CMK (cell line): ENCODE measurements around the gene CRTC1.

Experiments used
- DNase-seq: peaks from one replicate; pipeline ENCODE4 v3.0.0-alpha.2; 2010; ENCODE audit warnings: low read depth

Gene CRTC1, protein sequence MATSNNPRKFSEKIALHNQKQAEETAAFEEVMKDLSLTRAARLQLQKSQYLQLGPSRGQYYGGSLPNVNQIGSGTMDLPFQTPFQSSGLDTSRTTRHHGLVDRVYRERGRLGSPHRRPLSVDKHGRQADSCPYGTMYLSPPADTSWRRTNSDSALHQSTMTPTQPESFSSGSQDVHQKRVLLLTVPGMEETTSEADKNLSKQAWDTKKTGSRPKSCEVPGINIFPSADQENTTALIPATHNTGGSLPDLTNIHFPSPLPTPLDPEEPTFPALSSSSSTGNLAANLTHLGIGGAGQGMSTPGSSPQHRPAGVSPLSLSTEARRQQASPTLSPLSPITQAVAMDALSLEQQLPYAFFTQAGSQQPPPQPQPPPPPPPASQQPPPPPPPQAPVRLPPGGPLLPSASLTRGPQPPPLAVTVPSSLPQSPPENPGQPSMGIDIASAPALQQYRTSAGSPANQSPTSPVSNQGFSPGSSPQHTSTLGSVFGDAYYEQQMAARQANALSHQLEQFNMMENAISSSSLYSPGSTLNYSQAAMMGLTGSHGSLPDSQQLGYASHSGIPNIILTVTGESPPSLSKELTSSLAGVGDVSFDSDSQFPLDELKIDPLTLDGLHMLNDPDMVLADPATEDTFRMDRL

DNA sequence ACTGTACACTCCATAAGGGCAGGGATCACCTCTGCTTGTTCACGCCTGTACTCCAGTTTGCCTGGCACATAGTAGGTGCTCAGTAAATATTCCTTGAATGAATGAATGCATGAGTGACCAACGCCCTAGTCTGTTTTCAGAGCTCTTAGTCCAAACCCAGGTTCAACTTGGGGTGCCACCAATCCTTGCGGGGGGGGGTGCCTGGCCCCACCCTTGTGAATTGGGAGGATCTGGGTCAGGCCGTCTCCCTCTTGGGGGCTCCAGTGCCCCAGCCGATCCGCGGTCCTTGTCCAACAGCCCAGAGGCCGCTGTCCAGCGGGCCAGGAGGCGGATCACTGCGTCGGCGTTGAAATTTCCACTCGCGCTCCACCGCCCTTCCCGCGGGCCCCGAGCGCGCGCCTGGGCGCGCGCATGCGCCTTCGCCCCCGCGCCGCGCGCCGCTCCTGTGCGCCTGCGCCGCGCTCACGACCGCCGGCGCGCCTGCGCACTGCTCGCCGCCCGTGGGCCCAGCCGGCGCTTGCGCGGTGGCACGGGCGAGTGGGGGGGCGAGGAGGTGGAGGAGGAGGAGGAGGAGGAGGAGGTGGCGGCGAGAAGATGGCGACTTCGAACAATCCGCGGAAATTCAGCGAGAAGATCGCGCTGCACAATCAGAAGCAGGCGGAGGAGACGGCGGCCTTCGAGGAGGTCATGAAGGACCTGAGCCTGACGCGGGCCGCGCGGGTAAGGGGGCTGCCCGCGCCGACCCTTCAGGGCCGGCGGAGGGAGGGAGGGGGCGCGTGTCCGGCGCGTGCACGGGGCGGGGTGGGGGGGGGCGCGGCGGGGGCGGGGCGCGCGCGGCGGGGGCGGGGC, at the start of gene CRTC1:
TSS of gene CRTC1 (plus strand) at position 572 of the 849 bp plus-strand sequence. CDS start at position 595, 23 bp downstream.
- DNase-seq: peak; percentile 63

DNA sequence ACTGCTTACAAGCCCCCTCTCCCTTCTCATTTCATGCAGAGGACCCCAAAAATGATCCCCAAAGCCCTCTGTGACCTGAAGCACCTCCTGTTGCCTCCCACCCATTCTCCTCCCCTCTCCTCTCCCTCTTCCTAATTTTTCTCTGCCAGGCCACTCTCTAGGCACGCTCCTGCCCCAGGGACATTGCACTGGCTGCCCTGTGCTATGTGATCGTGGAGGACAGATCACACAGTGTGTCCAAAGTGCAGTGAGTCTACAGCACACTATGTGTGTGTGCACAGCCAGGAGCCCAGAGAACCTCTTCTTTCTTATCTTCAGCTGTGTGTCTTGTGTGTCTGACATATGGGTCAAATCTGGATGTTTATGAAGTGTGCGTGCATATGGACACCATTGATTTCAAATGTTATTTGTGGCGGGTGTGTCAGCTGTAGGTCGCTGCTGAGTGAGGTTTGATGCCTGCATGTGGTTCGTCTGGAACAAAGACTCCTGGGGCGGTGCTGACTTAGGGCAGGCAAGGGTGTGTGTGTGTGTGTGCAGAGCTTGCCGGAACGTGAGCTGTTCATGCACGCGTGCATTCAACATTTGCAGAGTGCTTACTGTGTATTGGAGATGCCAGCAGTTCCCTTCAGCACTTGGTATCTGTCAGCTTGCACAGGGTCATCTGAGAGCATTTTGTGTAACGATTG, 48.7 kb upstream of the CRTC1 start:
- no peak for DNase-seq

DNA sequence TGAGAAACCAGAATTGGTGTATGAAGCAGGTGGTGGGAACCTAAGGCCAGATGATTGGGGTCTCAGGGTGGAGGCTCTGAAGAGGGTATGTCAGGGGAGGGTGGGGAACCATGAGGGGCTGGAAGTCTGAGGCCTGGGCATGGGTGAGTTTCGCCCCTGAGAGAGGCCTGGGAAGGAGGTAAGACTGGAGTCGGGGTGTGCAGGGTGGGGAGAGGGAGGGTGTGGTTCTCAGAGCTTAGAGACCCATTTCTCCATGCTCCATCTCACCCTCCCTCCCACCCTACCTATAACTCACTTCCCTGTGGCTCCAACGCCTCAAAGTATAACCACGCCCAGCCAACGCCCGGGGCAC, 47.7 kb upstream of the CRTC1 start:
- no peak for DNase-seq

DNA sequence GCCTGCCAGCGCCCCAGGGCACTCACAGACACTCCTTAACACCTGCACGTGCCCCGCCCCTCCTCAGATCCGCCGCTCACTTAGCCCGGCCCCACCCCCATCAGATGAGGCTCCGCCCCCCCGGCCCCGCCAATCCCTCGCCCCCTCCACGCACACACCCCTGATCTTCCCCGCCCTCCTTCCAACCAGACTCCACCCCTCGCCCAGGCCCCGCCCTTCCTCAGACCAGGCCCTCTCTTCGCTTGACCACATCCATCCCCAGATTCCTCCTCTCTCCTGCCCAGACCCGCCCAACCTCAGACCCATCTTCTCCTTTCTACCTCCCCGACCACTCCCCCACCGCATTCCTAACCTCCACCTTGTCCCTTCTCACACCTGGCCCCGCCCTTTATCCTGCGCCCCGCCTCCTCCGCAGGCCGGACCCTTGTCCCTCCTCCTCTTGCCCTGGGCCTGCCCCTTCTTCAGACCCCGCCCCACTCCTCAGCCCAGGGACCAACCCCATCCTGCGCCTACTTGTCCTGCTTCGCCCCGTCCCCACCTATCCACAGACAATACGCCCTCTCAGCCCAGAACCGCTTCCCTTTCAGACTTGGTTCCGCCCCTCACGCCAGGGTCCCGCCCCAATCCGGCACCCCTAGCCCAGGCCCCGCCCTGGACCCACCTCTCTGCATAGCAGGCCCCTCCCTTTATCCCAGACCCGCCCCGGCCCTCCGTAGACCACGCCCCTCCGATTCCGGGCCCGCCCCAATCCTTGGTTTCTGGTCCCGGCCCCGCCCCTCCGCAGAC, 47.1 kb upstream of the CRTC1 start:
- DNase-seq: peak; percentile 87

DNA sequence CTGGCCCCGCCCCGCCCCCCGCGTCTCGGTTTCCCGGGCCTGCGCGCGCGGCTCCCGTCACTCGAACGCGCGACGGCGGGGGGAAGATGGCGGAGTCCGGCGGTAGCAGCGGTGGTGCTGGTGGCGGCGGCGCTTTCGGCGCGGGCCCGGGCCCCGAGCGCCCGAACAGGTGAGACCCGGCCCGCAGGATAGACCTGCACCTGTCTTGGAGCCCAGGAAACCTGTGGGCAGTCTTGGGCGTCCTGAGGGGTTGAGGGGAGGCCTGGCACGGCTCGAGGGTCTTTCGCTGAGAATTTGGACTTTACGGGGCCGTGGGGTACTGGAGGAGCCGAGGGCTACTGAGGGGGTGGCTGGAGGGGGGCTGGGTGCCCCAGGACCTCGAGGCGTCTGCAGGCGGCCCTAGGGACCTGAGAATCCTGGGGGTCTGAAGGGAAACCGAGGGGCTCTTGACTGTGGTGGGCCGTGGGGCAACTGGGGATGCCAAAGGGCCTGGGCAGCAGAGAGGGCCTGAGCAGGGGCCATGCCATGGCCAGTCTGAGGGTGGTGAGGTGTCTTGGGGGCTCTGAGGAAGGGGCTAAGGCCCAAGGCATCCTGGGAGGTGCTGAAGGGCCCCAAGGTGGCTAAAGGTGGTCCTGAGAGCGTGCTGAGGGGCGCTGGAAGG, 46.4 kb upstream of the CRTC1 start, which contains the start of gene KLHL26:
TSS of gene KLHL26 (plus strand) at position 60 of the 661 bp plus-strand sequence. CDS start at position 87, 27 bp downstream.
- no peak for DNase-seq

DNA sequence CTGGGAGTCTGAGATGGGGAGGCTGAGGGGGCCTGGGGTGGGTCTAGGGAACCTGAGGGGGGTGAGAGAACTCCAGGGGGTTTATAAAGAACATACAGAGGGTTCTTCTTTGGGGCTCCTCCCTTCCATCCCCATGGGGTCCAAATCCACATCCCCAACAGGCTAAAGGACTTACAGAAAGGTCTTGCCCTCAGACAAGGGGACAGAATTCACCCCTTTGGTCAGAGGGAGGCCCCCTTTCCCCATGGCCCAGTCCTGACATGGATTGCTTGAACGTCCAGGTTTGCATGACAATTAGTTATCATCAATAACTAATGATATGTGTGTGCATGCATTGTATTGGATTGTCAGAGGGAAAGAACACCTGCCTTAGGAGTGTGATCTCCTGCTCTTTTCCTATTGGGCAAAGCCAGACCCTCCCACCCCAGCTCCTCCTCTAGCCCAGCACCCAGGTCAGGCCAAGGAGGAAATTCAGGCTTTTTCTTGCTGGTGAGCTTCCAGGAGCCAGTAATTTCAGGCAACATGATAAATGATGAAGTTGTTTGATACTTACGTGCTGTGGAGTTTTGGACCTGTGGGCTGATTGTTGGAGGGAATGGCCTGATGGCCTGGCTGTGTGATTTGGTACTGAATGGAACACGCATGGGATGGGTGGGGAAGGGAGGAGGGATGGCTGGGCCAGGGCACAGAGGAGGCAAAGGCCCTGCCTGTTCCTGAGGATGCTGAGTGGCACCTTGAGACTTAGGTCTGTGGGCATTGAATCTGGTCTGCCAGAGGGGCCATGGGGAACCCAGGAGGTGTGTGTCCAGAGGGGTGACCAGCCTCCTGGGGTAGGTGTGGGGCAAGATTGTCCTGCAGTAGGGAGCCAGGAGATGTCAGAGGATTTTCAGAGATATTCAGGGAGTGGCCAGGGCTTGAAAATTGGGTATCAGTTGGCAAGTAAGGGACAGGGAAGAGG, 45.5 kb upstream of the CRTC1 start:
- no peak for DNase-seq

DNA sequence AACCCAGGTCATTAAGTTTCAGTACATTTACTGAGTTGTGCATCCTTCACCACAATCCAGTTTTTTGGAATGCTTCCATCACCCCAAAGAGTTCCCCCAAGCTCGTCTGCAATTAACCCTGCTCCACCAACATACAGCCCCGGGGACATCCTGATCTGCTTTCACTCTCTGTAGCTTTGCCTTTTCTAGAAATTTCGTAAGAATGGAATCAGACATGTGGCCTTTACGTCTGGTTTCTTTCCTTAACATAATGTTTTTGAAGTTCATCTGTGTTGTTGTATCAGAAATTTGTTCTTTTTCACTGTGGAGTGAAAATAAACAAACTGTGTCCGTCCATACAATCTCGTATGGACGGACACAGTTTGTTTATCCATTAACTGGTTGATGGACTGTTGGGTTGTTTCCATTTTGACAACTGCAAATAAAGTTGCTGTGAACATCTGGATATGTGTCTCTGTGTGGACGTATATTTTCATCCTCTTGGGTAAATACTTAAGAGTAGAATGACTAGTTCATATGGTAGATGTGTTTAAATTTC, 43.7 kb upstream of the CRTC1 start:
- no peak for DNase-seq

DNA sequence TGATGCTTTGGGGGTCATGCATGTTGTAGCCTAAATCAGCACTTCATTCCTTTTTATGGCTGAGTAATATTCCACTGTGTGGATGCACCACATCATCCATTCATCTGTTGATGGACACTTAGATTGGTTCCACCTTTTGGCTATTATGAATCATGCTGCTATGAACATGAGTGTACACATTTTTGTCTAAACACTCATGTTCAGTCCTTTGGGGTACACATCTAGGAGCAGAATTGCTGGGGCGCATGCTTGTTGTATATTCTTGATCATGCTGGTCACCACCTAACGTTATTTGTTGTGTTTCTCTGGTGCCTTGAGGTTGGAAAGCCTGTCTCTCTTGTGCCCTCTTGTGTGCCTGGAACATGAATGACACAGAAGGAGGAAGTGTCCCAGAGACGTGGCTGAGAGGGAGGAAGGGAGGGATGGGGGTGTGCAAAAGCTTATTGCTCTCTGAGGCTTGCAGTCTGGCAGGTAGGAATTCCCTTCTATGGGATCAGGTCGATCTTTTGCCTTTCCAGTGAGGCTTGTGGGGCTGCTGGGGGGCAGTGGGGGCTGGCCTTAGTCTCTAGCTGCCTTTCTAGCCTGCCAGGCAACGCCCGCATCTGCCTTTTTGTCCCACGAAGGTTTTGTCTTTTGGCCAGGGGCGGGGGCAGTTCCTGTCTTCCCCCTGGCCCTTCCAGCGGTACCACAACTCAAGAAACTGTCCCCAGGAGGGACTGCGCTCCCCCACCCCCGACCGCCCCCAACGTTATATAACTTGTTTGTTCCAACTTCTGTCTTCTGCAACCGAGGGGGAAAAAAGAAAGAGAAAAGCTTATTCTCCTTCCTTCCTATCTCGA, 39.1 kb upstream of the CRTC1 start:
- DNase-seq: no peak

DNA sequence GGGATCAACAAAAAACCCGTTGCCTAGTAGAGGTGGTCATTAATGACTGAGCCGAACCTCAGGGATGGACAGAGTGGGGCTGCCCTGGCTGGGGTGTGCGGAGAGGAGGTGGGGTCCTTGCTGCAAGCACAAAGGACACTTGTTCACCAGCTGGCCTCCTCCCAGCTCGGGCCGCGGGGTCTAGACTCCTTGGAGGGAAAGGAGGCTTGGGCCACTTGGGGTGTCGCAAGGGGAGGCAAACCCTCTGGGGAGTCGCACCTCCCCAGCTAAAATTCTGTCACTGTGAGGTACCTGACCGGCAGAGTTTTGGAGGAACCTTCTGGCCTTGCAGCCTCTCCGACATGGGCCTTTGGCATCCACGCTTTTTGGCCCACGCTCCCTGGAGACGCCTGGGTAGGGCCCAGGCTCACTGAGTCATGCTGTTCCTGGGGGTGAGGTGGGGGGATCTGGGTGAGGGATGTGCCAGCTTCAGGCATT, 38.4 kb upstream of the CRTC1 start:
- DNase-seq: no peak

DNA sequence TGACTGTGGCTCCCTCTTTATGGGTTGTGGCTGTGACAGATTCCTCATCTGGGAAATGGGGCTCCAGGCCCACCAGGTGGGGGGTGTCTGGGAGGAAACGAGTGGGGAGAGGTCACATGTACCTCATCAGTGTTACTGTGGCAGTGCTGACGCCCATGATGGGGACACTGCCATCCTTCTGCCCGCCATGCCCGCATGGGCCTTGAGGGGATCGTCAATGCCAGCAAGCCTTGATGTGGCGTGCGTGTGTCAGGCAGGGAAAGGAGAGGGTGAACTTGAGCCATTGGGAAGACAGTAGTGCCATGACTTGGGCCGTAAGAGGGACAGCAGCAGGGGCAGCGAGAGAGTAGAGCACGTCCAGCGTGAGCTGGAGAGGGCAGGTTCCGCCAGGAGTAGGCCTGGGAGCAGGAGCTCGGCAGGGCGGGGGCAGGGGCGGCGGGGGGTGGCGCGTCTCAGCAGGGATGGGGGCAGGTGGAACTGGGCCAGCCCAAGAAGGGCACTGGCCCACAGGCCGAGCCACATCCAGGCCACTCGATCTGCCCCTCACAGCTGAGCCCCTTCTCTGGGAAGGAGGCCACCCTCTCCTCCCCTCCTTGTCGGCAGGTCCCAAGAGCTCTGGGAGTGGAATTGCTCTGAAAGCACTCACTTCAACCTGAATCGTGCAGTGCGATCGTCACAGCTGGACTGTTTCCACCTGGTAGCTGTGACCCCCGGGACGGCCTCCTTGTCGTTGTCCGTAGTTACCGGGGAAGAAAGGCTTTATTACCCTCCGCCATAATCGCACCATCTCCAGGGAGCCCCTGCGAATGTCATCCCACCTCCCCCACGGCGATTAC, 36.7 kb upstream of the CRTC1 start:
- no peak for DNase-seq

DNA sequence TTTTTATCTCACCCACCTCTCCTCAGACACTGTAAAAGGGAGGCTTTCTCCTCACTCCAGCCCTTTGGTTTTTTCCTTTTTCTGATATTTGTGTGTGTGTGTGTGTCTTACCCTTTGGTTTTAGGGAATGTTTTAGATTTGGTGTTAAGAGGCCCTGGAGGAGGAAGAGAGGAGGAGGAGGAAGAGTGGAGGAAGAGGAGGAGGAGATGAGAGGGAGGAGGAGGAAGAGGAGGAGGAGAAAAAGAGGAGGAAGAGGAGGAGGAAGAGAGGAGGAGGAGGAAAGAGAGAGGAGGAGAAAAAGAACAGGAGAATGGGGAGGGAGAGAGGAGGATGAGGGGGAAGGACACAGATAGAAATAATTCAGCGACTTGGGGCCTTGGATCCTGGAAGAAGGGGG, 36.1 kb upstream of the CRTC1 start:
- DNase-seq: no peak

DNA sequence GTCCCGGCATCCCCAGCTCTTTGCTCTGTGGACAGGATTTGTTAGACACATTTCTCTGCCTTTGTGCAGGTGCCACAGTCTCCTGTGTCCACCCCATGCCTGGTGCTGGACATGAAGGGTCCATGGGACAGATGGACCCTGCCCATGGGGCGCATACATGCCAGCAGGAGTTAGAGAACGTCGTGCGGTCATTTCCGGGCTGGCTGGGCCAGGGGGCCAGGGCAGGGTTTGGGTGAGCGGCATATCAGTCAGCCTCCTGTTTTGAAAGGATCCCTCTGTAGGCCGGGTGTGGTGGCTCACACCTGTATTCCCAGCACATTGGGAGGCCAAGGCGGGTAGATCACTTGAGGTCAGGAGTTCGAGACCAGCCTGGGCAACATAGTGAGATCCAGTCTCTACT, 35.7 kb upstream of the CRTC1 start:
- DNase-seq: no peak

DNA sequence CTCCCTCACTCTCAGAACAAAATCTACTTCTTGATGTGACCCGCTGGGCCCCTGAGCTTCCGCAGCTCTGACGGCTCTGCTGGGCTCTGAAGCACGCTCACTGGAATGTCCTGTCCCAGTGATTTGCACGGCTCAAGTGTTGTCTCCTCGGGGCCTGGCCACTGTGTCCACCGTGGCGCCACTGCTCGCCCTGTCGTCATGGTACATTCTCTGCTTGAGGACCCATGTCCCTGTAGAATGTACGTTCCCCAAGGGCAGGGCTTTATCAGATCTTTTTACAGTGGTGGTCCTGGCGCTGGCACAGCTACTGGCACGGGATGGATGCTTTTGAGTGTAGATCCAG, 34.5 kb upstream of the CRTC1 start:
- DNase-seq: no peak

DNA sequence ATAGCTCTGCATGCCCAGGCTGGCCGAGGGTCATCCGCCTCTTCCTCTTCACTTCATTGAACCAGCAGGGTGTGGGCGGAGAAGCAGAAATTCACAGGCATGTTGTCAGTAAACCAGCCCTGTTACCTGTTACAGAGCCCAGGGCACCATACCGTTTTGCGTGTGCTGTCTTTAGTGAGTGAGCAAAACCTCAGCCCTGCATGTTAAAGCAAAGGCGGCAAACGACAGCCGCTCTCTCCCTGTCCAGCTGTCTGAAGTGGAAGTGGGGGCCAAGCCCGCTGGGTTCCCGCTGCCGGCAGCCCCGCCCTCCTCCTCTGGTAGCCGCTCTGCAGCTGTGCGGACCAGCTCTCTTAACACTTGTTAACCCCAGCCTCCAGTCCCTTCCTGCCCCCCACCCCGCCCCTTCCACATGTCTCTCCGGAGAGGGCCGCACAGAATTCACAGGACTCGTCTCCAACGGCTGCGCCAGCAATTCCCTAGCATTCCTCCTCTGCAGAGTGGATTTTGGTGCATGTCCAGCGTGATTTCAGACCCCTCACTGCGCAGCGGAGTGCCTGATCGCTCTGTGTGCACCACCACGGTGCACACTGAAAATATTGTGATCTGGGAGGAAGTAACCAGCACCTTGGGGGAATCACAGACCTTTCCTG, 34.0 kb upstream of the CRTC1 start:
- no peak for DNase-seq

DNA sequence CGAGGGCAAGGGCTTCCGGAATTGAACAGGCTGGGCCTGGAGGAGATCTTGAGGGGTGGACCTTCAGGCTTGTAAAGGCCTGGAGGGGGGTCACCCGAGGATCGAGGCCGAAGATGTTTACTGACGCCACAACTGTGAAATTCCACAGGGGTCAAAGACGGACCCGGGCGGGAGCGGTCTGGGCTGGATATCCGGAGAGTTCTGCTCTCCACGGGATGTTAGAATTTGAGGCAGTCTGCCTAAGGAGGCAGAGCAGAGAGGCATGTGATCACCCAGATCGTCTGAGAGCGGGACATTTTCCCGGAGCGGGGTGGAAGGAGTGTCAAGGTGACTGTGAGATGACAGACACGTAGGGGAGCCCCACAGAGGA, 33.5 kb upstream of the CRTC1 start:
- DNase-seq: no peak

DNA sequence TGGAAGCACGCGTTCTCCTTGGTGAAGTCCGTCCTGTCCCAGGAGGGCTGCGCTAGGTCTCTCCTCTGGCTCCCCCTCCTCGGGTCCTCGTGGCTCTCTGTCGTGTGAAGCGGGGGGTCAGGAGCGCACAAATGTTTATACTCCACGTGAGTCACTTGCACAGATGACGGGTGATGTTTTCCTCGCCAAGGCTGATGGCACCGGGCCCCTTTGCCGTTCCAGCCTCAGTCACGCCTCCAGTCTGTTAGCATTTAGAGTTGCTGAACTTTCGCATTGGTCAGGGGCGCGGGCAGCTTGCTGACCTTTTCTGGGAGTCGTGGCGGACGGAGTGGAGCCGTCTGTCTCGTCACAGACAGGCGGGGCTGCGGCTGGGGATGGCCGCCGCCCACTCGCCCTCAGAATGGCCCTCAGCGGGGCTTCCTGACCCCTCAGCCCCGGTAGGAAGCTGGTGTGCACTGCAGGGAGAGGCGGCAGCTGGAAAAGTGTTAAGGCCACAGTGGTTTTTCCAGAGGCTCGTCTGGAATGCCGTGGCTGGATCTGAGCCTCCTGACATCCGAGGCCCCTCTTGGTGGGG, 32.9 kb upstream of the CRTC1 start:
- DNase-seq: no peak

DNA sequence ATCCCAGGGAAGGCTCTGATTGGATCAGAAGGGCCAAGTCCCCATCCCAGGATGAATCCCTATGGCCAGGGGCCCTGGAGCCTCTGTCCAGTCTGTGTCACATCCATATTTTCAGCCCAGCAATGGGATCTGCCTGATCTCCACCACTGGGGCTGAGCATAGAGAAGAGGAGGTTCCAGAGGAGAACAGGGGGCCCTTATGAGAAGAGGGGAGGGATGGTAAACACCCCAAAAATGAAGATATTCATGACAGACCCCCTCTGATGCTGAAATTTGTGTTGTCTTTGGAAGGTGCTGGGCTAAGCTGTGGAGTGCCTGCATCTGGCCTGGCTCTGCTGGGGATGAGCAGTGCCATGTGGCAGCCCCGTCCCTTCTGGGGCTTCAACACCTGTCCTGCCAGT, 32.2 kb upstream of the CRTC1 start:
- no peak for DNase-seq
